AG04449 (cell line): ENCODE results near the gene ELK4.

ENCODE experiments used
- CTCF ChIA-PET: fragments of 350-600 bp; formaldehyde crosslinking; extraction: SDS; loops from one replicate; lab custom pipeline; 2021; ENCODE audit warnings: antibody characterized with exemption; lab: Yijun Ruan, JAX
- POLR2A ChIA-PET: fragments of 400-600, 350-600 bp; formaldehyde crosslinking; extraction: SDS; loops from one replicate; lab custom pipeline; 2020; ENCODE audit warnings: antibody characterized with exemption, inconsistent platforms; lab: Yijun Ruan, JAX
- DNase-seq: peaks from one replicate; pipeline ENCODE4 v3.0.0-alpha.2; 2010; ENCODE audit warnings: low read depth, low spot score
- H3K4me3 ChIP-seq: 2 replicates; pipeline ENCODE4 v1.5.1; 2011; ENCODE audit warnings: low read depth, mild to moderate bottlenecking, control low read depth, low read length
- TF ChIP-seq, protein P1 (sequence below): IDR thresholded peaks from one replicate; pipeline ENCODE4 v1.5.1; 2011; ENCODE audit warnings: mild to moderate bottlenecking, moderate library complexity, low read length, control low read depth, inconsistent platforms; ENCODE audit not compliant: insufficient read depth; ENCODE audit errors: missing control alignments

The ELK4 gene, protein sequence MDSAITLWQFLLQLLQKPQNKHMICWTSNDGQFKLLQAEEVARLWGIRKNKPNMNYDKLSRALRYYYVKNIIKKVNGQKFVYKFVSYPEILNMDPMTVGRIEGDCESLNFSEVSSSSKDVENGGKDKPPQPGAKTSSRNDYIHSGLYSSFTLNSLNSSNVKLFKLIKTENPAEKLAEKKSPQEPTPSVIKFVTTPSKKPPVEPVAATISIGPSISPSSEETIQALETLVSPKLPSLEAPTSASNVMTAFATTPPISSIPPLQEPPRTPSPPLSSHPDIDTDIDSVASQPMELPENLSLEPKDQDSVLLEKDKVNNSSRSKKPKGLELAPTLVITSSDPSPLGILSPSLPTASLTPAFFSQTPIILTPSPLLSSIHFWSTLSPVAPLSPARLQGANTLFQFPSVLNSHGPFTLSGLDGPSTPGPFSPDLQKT

DNA sequence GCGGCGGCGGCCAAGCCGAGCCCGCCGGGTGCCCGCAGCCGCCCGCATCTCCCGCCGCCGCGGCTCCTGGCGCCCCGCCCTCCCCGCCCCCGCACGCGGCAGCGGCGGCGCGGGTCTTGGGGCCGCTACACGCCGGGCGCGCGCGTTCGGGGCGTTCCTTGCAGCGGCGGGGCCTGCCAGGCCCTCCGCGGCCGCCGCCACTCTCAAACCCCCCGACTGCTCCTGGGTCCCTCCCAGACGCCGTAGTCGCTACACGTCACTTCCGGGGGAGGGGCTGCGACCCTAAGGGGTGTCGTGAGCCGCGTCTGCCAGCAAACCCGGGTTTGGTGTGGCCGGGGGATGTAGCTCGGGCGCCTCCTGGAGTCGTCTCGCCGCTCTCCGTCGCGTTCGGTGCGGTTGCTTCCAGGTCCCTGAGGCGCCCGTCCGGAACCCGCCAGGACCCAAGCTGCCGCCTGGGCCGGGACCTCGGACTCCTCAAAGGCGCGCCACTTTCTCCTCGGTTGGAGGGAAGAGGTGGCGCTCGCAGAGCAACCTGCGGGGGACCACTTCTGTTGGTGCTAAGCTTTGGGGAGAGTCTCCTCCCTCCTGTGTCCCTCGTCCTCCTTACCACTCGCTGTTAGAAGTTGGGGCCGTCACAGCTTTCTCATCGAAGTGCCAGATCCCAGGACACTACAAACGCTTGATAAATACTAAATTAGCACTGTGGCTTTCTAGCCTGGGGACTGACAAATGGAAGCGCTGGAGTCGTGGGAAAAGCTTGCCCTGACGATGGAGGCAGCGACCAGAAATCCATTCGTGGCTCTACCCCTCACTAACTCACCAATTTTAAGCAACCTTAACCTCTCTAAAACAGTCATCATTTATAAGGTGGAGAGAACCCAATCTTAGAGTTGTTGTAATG, at the start of gene ELK4:
TSS of gene ELK4 (minus strand) at position 244 of the 901 bp plus-strand sequence. CDS start 8,129 bp downstream, outside the sequence.
- POLR2A ChIA-PET: interaction anchor here (0.8 to 1.4 kb wide), 3 partner anchors 40 to 117 kb away, joined by 3 to 5 read pairs (median 5); no protein-coding TSS in a partner anchor
- TF ChIP-seq, protein P1, sequence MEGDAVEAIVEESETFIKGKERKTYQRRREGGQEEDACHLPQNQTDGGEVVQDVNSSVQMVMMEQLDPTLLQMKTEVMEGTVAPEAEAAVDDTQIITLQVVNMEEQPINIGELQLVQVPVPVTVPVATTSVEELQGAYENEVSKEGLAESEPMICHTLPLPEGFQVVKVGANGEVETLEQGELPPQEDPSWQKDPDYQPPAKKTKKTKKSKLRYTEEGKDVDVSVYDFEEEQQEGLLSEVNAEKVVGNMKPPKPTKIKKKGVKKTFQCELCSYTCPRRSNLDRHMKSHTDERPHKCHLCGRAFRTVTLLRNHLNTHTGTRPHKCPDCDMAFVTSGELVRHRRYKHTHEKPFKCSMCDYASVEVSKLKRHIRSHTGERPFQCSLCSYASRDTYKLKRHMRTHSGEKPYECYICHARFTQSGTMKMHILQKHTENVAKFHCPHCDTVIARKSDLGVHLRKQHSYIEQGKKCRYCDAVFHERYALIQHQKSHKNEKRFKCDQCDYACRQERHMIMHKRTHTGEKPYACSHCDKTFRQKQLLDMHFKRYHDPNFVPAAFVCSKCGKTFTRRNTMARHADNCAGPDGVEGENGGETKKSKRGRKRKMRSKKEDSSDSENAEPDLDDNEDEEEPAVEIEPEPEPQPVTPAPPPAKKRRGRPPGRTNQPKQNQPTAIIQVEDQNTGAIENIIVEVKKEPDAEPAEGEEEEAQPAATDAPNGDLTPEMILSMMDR: peak; percentile 78
- H3K4me3 ChIP-seq: peak within 1 kb of the TSS; percentile 74
- DNase-seq: peak; percentile 85
- CTCF ChIA-PET: interaction anchor here (0.6 to 7.1 kb wide), 25 partner anchors 9 to 295 kb away, joined by 3 to 142 read pairs (median 6); no protein-coding TSS in a partner anchor

DNA sequence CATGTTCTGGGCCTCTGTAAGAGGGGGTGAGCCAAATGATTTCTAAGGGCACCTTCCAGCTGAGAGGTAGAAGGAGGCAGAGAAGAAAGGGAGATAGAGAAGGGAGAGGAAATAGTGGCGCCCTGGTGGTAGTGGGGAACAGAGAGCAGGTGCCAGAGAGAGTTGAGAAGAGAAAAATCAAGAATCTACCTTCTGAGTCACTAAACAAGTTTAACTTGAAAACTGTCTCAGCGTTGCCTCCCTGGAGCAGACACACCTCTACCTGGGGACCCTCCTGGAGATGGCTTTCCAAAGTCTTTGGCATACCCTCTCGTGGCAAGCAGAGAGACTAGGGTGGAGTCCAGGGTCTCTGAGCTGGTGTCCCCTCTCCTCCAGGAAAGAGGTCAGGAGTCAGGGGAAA, 49.6 kb upstream of the ELK4 start:
- TF ChIP-seq, protein P1: no peak
- H3K4me3 ChIP-seq: no peak overlapping the region
- DNase-seq: no peak
- ChIA-PET POLR2A (no interaction called here), CTCF (interaction anchor here (3.2 to 6.5 kb wide), 3 partner anchors 23 to 90 kb away, joined by 17 to 87 read pairs (median 68); no protein-coding TSS in a partner anchor)

DNA sequence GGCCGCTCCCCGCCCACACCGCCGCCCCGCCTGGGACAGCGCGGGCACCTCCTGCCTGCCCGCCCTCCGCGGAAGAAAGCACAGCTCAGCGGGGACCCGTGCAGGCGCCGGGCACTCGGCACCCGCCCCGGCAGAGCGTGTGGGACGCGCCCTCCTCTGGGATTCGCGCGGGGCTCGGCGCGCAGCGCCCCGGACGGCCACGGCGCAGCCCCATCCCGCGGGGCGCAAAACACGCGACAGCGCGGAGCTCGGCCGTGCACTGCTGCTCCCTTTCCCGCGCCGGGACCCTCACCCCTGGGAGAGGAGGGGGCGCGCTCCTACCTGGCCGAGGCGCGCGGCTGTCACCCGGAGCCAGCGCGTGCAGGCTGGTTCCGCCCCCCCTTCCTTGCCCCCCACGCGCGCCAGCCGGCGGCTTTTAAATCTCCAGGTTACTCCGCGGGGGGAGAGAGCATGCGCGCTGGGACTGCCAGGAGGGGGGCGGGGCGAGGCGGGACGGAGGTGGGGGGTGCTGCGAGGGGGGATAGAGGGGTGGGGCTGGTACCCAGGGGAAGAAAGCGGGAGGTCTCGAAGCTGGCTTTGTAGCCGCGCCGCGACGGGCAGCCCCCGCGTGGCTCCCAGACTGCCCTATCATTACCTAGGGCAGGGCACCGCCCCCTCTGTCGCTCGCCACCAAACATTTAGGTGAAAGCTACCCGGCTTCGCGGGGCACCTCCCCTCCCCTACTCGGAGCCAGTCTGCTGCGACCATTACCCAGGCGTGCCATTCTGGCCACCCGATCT, 48.5 kb upstream of the ELK4 start, which contains the start of gene SLC45A3:
TSS of gene SLC45A3 (minus strand) at position 437 of the 779 bp plus-strand sequence. CDS start 15,853 bp downstream, outside the sequence.
- peak within 1 kb of the TSS; percentile 66 for H3K4me3 ChIP-seq
- ChIA-PET POLR2A (no interaction called here), CTCF (interaction anchor here (0.7 to 6.5 kb wide), 8 partner anchors 9 to 297 kb away, joined by 3 to 87 read pairs (median 12); no protein-coding TSS in a partner anchor)
- DNase-seq: no peak
- TF ChIP-seq, protein P1: no peak

DNA sequence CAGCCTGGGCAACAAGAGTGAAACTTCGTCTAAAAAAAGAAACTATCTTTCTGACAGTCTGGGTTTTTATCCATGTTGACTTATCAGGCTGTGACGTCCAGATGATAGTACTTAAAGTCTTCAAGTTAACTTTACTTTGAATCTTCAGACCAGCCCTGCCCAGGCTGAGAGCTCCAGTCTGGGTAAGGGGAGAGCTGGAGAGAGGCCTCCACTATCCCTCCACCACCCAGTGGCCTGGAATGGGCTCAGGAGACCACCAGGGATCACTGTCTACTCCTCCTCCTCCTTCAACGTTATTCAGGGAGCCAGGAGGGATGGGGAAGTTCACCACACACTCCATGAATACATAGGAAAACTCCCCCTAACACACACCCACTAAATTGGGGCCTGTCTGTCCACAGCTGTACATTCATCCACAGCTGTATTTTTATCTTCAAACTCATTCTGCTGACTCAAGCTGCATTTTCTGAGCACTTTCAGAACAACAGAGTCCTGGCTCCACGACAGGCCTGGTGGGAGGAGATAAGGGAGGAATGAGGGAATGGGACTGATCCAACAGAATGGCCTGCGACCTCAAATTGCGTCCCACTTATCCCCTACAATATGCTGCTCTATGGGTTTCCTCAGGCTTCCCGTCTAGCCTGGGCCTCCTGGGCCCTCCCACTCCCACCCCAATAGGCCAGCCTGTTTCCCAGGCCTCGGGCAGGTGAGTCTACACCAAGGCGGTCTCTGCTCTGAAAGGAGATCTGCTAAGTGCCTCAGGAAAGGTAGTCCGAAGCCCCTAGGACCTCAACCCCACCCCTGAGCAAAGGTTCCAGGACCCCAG, 46.7 kb upstream of the ELK4 start:
- ChIA-PET CTCF (interaction anchor here (1.4 to 6.5 kb wide), 4 partner anchors 10 to 33 kb away, joined by 3 to 87 read pairs (median 42); no protein-coding TSS in a partner anchor), POLR2A (no interaction called here)
- TF ChIP-seq, protein P1: no peak
- H3K4me3 ChIP-seq: no peak overlapping the region
- no peak for DNase-seq

DNA sequence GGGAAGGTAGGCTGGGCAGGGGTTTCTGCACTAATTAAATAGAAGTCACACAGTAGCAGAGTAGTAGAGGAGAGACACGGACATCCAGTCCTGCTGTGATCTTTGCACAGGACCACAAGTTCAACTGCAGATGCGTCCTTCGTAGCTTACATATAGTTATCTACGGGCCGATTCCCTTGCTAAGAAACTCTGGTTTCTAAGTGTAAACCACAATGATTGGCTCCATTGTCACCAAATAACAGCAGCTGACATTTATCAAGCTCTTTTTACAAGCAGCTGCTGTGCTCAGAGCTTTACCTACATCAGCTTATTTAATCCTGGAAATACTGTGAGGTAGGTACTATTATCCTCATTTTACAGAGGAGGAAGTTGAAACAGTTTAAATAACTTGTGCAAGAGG, 45.4 kb upstream of the ELK4 start:
- H3K4me3 ChIP-seq: no peak overlapping the region
- ChIA-PET CTCF (interaction anchor here (0.8 to 6.5 kb wide), 6 partner anchors 9 to 300 kb away, joined by 3 to 87 read pairs (median 10); no protein-coding TSS in a partner anchor), POLR2A (no interaction called here)
- no peak for DNase-seq
- TF ChIP-seq, protein P1: no peak
